Brain microvascular endothelial cell (primary cell): ENCODE data around the gene LGALS13.

ENCODE experiments used
- DNase-seq: peaks from one replicate; pipeline ENCODE4 v3.0.0-alpha.2; 2020
- H3K27ac ChIP-seq: fragments of 250-450 bp; sonication (Bioruptor Pico); 2 replicates; pipeline ENCODE4 v1.5.1; 2020; ENCODE audit warnings: mild to moderate bottlenecking, moderate library complexity
- H3K27me3 ChIP-seq: fragments of 250-450 bp; sonication (Bioruptor Pico); replicated peaks from 2 replicates; pipeline ENCODE4 v1.5.1; 2020; ENCODE audit warnings: mild to moderate bottlenecking
- H3K36me3 ChIP-seq: fragments of 250-450 bp; sonication (Bioruptor Pico); replicated peaks from 2 replicates; pipeline ENCODE4 v1.5.1; 2020; ENCODE audit warnings: mild to moderate bottlenecking
- H3K4me3 ChIP-seq: 2 replicates; pipeline ENCODE4 v1.5.1; 2011; ENCODE audit warnings: low read depth, mild to moderate bottlenecking, control low read depth, low read length, moderate library complexity
- CTCF ChIP-seq: IDR thresholded peaks from 2 replicates; pipeline ENCODE4 v1.5.1; 2011; ENCODE audit warnings: low read depth, mild to moderate bottlenecking, moderate library complexity, low read length, control low read depth, inconsistent platforms; ENCODE audit errors: missing control alignments
- in situ Hi-C: cut with HindIII; loops from 2 replicates; pipeline ENCODE4 v1.10.0; 2017; ENCODE audit warnings: low sequenced_read_pairs, low pct_ligation_motif_present

Gene LGALS13

GRCh38 chr19:39643591-39643990 lies 41.3 kb downstream of the LGALS13 start:
- no peak for TF ChIP-seq CTCF
- no peak for DNase-seq
- in situ Hi-C loops = no loop called here
- Histone ChIP-seq H3K36me3 (no peaks in the 10 kb centered on the region), H3K27me3 (no peaks in the 10 kb centered on the region), H3K4me3 (no peak overlapping the region), H3K27ac (no peak overlapping the region)

- Histone ChIP-seq H3K27me3 (no peaks in the 10 kb centered on the region), H3K36me3 (no peaks in the 10 kb centered on the region), H3K4me3 (no peak overlapping the region), H3K27ac (no peak overlapping the region)
- DNase-seq = peak; percentile 7
- in situ Hi-C loops = no loop called here
- TF ChIP-seq CTCF = no peak
Observed at GRCh38 chr19:39645800-39646411, 43.6 kb downstream of the LGALS13 start.

- TF ChIP-seq CTCF = no peak
- no peak for DNase-seq
- in situ Hi-C loops = no loop called here
- H3K4me3 ChIP-seq = no peak overlapping the region
- H3K36me3 ChIP-seq = no peaks in the 10 kb centered on the region
- H3K27me3 ChIP-seq = no peaks in the 10 kb centered on the region
- no peak overlapping the region for H3K27ac ChIP-seq
Observed at GRCh38 chr19:39647918-39648317, 45.6 kb downstream of the LGALS13 start.

GRCh38 chr19:39655613-39656012 lies 53.3 kb downstream of the LGALS13 start, which contains the start of gene LGALS16:
LGALS16 (plus strand) TSS chr19:39655913; CDS start chr19:39655962, 49 bp downstream.
- Histone ChIP-seq H3K27me3 (no peaks in the 10 kb centered on the region), H3K36me3 (no peaks in the 10 kb centered on the region), H3K4me3 (no peak within 1 kb of the TSS), H3K27ac (no peak within 1 kb of the TSS)
- DNase-seq = no peak
- no peak for TF ChIP-seq CTCF
- in situ Hi-C loops = no loop called here
